ENCODE measurements around the gene PLPPR3. TPM values are rescaled to one million over a fixed set of nuclear protein-coding genes. Genes with fewer than 3 reads are reported as not detected.

The PLPPR3 gene
- total RNA-seq, 1 experiment from 2014 or later: 57.9 TPM

DNA sequence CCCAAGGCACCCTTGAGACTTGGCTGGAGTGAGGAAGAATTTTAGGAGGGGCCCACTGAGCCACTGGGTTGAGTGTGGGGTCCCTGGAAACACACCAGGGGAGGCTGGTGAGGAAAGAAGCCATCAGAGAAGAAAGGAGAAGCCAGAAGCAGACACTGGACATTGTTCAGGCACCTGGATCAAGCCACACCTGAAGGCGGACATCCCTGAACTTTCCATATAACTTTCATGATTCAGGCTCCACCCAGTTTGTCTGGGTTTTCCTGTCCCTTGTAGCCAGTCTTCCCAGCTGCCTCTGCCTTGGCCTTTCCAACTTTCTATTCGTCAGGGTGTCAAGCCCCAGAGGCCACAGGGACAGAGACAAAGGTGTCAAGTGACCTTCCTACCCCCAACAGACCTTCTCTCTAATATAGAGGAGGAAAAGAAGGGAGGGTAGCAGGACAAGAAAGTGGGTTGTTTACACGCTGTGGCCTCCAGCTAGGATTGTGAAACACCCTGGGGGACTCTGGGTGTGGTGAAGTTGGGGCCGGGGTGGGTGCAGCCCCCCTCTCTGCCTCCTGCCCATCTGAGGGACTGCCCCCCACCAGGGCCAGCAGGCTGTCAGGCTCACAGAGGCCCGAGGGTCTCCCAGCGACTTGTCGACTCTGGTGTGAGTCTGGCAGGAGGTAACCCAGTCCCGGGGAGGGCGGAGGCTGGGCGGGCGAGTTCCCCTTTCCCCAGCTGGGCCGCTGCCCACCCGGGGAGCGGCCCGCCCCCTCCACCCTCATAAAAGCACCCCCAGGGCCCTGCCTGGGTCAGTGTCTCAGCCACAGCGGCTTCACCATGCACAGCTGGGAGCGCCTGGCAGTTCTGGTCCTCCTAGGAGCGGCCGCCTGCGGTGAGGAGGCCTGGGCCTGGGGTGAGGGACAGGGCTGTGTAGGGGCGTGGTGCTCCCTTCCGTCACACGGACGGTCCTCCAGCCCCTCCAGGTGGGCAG, 37.4 kb upstream of the PLPPR3 start, which contains the start of gene CFD:
Gene CFD (plus strand): TSS at position 797 of the 976 bp plus-strand sequence. CDS start 26 bp downstream, at position 823.
- Histone ChIP-seq H3K79me2 (ENCODE audit: insufficient read depth, low read length) (no peaks in the 10 kb centered on the region), H3K4ac (ENCODE audit: low read depth, low read length) (no peak within 1 kb of the TSS), H3T11ph (ENCODE audit: low read length) (no peak within 1 kb of the TSS), H4K20me1 (ENCODE audit: control insufficient read depth, insufficient read depth, insufficient read length) (no peaks in the 10 kb centered on the region), H2BK15ac (ENCODE audit: low read depth, low read length) (no peak within 1 kb of the TSS), H4K8ac (replicated peaks; ENCODE audit: insufficient read length, low read depth, low read length) (no peak within 1 kb of the TSS), H3K27ac (ENCODE audit: insufficient read length, low read depth, low read length) (no peak within 1 kb of the TSS), H4K91ac (ENCODE audit: insufficient read length, low read depth, low read length) (no peak within 1 kb of the TSS), H3K23ac (ENCODE audit: insufficient read length, low read depth, low read length) (no peak within 1 kb of the TSS), H3K23me2 (ENCODE audit: insufficient read length, low read depth, low read length, poor library complexity, severe bottlenecking) (peaks cover 3% of the 10 kb centered on the region), H3K18ac (ENCODE audit: insufficient read length, low read depth, low read length) (no peak within 1 kb of the TSS), H2BK12ac (ENCODE audit: insufficient read length, low read depth, low read length) (no peak within 1 kb of the TSS), H3K4me1 (ENCODE audit: insufficient read depth, low read length) (no peaks in the 10 kb centered on the region), H3K9me3 (ENCODE audit: control insufficient read depth, low read depth, low read length) (no peaks in the 10 kb centered on the region), H3K14ac (ENCODE audit: insufficient read depth, low read length) (peak within 1 kb of the TSS; percentile 8; the same call in 1 of the 2 replicates), H3K56ac (ENCODE audit: insufficient read length, low read depth, low read length) (no peak within 1 kb of the TSS), H2BK120ac (ENCODE audit: low read depth, low read length, poor library complexity, severe bottlenecking) (no peak within 1 kb of the TSS), H3K9ac (ENCODE audit: extremely low read depth, insufficient read length, low read length) (no peak within 1 kb of the TSS), H3K4me2 (ENCODE audit: insufficient read depth, insufficient read length, low read length) (peak within 1 kb of the TSS; percentile 22), H2AFZ (ENCODE audit: low read length) (no peak within 1 kb of the TSS), H2BK5ac (ENCODE audit: insufficient read length, low read length) (no peak within 1 kb of the TSS), H3K27me3 (ENCODE audit: insufficient read depth, low read length) (peaks cover 3% of the 10 kb centered on the region; the same call in 1 of the 2 replicates), H4K5ac (ENCODE audit: insufficient read length, low read depth, low read length) (no peak within 1 kb of the TSS), H2BK20ac (ENCODE audit: low read depth, low read length, poor library complexity, severe bottlenecking) (no peak within 1 kb of the TSS), H2AK5ac (ENCODE audit: insufficient read length, low read length) (no peak within 1 kb of the TSS), H3K79me1 (ENCODE audit: insufficient read depth, low read depth, low read length, poor library complexity, severe bottlenecking) (no peaks in the 10 kb centered on the region)
- Mint-ChIP-seq H3K4me1 (peaks cover 0 to 7% of the 10 kb centered on the region in 2 experiments; a peak in 1 of 4 replicates), H3K27me3 (ENCODE audit: low read depth) (peaks cover 43% of the 10 kb centered on the region), H3K36me3 (ENCODE audit: insufficient read depth in 1 of 3, low read depth in 3 of 3) (no peaks in the 10 kb centered on the region), H3K27ac (no peak within 1 kb of the TSS), H3K4me3 (peak within 1 kb of the TSS; percentile 30 to 44; a peak in 3 of 5 replicates), H3K9me3 (peaks cover 0 to 2% of the 10 kb centered on the region in 2 experiments; a peak in 1 of 5 replicates)
- no peak for DNase-seq
- TF ChIP-seq, protein P1, sequence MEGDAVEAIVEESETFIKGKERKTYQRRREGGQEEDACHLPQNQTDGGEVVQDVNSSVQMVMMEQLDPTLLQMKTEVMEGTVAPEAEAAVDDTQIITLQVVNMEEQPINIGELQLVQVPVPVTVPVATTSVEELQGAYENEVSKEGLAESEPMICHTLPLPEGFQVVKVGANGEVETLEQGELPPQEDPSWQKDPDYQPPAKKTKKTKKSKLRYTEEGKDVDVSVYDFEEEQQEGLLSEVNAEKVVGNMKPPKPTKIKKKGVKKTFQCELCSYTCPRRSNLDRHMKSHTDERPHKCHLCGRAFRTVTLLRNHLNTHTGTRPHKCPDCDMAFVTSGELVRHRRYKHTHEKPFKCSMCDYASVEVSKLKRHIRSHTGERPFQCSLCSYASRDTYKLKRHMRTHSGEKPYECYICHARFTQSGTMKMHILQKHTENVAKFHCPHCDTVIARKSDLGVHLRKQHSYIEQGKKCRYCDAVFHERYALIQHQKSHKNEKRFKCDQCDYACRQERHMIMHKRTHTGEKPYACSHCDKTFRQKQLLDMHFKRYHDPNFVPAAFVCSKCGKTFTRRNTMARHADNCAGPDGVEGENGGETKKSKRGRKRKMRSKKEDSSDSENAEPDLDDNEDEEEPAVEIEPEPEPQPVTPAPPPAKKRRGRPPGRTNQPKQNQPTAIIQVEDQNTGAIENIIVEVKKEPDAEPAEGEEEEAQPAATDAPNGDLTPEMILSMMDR (conservative IDR thresholded peaks at IDR 0.05): no peak
- WGBS (ENCODE audit: extremely low coverage, insufficient read length, low lambda C conversion rate): no CpG with 5 or more reads among the region's 24 CpGs

Data from H9 (cell line).